ENCODE data around the gene HOXD8. TPM values are rescaled to one million over a fixed set of nuclear protein-coding genes. Genes with fewer than 3 reads are reported as not detected.

The HOXD8 gene
- total and polyA plus RNA-seq, 2 of the 8 experiments (the other 6 are each of a cell fraction or from before 2014, with no cell fraction given): not detected

- Histone ChIP-seq H4K20me1 (replicated peaks in 1 of 2; ENCODE audit: control insufficient read depth in 1 of 2, insufficient read depth in 2 of 2, low read length in 2 of 2) (peaks cover 5 to 35% of the 10 kb centered on the region in 2 experiments), H2BK12ac (ENCODE audit: low read depth, low read length) (no peak overlapping the region), H3K56ac (replicated peaks; ENCODE audit: insufficient read length, low read depth, low read length) (no peak overlapping the region), H3K4ac (replicated peaks; ENCODE audit: insufficient read length, low read depth, low read length) (no peak overlapping the region), H2BK120ac (replicated peaks; ENCODE audit: low read depth, low read length) (no peak overlapping the region), H3K18ac (ENCODE audit: extremely low read depth, low read length) (no peak overlapping the region), H2AK5ac (ENCODE audit: low read depth, low read length) (no peak overlapping the region; the same call in 1 of the 2 replicates), H3K4me1 (replicated peaks in 1 of 4; ENCODE audit: control insufficient read depth in 3 of 4, insufficient read depth in 4 of 4, low read length in 3 of 4) (peaks cover 3 to 14% (median 10%) of the 10 kb centered on the region in 4 experiments; a peak in 6 of 7 replicates), H3K27me3 (replicated peaks in 1 of 4; ENCODE audit: control insufficient read depth in 3 of 4, extremely low read depth in 1 of 4, insufficient read depth in 3 of 4, low read length in 3 of 4) (peaks cover 94 to 100% (median 99%) of the 10 kb centered on the region in 4 experiments), H3K23ac (ENCODE audit: insufficient read length) (no peak overlapping the region), H3K4me3 (ENCODE audit: extremely low read depth in 1 of 4, insufficient read depth in 2 of 4, low read depth in 3 of 4, low read length in 4 of 4) (no peak overlapping the region), H3K79me1 (ENCODE audit: low read depth, low read length) (no peaks in the 10 kb centered on the region), H3K9me3 (ENCODE audit: insufficient read depth in 2 of 2, low read depth in 1 of 2, low read length in 1 of 2) (no peaks in the 10 kb centered on the region), H3K4me2 (ENCODE audit: insufficient read depth in 1 of 2, low read depth in 2 of 2, low read length in 2 of 2) (no peak overlapping the region), H4K8ac (ENCODE audit: extremely low read depth, insufficient read depth, low read length) (no peak overlapping the region), H3K36me3 (ENCODE audit: control insufficient read depth in 2 of 4, insufficient read depth in 4 of 4, low read length in 3 of 4) (no peaks in the 10 kb centered on the region; a peak in 1 of 8 replicates), H3K14ac (ENCODE audit: insufficient read length) (no peak overlapping the region), H3K27ac (ENCODE audit: low read depth, low read length) (no peak overlapping the region), H2BK5ac (ENCODE audit: low read depth, low read length) (no peak overlapping the region), H4K91ac (replicated peaks; ENCODE audit: insufficient read length, low read length) (no peak overlapping the region), H3K79me2 (ENCODE audit: control insufficient read depth in 1 of 2, insufficient read depth in 2 of 2, low read length in 2 of 2) (no peaks in the 10 kb centered on the region), H2BK20ac (ENCODE audit: low read length) (no peak overlapping the region), H3K9ac (replicated peaks in 1 of 4; ENCODE audit: extremely low read depth in 1 of 4, low read depth in 3 of 4, low read length in 3 of 4) (no peak overlapping the region), H4K5ac (ENCODE audit: insufficient read length, low read depth, low read length) (no peak overlapping the region), H2AFZ (ENCODE audit: low read length) (no peak overlapping the region), H2BK15ac (ENCODE audit: low read length) (no peak overlapping the region), H3K23me2 (ENCODE audit: low read depth, low read length) (peaks cover 5% of the 10 kb centered on the region; the same call in 1 of the 2 replicates)
- ChIA-PET CTCF (ENCODE audit: partially characterized antibody) (interaction anchor here (0.9 to 4.4 kb wide), 11 partner anchors 10 to 979 kb away, joined by 3 to 21 read pairs (median 5); partner anchors contain the start of gene HOXD4), POLR2A (ENCODE audit: partially characterized antibody) (no interaction called here)
- DNase-seq (ENCODE audit: low read depth in 1 of 2, low spot score in 2 of 2) (no peak), FAIRE-seq (no peak)
- peak; percentile 38; the same call in 1 of the 2 replicates for TF ChIP-seq SRF (IDR thresholded peaks at IDR 0.05; ENCODE audit: low read depth, low read length)
- TF ChIP-seq SIN3A (conservative IDR thresholded peaks at IDR 0.05 in 1 of 2, IDR thresholded peaks at IDR 0.05 in 1 of 2; ENCODE audit: low read depth in 1 of 2, low read length in 2 of 2): no peak
- WGBS, 2 experiments (ENCODE audit: extremely low coverage in 1 of 2, insufficient coverage in 1 of 2, insufficient read length in 1 of 2, insufficient replicate concordance in 2 of 2, low coverage in 1 of 2, low lambda C conversion rate in 2 of 2, missing lambda C conversion rate in 1 of 2): 69% methylated on average over 2 of the region's 2 CpGs; no CpG with 5 or more reads in 1 of the 2 experiments
Measured at GRCh38 chr2:176169711-176170110, 40.2 kb downstream of the HOXD8 start.
